ENCODE measurements around the gene OTOP3. TPM values are rescaled to one million over a fixed set of nuclear protein-coding genes. Genes with fewer than 3 reads are reported as not detected.

OTOP3 gene, protein sequence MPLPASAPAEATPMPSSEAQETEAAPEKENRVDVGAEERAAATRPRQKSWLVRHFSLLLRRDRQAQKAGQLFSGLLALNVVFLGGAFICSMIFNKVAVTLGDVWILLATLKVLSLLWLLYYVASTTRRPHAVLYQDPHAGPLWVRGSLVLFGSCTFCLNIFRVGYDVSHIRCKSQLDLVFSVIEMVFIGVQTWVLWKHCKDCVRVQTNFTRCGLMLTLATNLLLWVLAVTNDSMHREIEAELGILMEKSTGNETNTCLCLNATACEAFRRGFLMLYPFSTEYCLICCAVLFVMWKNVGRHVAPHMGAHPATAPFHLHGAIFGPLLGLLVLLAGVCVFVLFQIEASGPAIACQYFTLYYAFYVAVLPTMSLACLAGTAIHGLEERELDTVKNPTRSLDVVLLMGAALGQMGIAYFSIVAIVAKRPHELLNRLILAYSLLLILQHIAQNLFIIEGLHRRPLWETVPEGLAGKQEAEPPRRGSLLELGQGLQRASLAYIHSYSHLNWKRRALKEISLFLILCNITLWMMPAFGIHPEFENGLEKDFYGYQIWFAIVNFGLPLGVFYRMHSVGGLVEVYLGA
- not detected in 2 replicates for total RNA-seq (2014; rRNA removed; shearing (Covaris generic))

DNA sequence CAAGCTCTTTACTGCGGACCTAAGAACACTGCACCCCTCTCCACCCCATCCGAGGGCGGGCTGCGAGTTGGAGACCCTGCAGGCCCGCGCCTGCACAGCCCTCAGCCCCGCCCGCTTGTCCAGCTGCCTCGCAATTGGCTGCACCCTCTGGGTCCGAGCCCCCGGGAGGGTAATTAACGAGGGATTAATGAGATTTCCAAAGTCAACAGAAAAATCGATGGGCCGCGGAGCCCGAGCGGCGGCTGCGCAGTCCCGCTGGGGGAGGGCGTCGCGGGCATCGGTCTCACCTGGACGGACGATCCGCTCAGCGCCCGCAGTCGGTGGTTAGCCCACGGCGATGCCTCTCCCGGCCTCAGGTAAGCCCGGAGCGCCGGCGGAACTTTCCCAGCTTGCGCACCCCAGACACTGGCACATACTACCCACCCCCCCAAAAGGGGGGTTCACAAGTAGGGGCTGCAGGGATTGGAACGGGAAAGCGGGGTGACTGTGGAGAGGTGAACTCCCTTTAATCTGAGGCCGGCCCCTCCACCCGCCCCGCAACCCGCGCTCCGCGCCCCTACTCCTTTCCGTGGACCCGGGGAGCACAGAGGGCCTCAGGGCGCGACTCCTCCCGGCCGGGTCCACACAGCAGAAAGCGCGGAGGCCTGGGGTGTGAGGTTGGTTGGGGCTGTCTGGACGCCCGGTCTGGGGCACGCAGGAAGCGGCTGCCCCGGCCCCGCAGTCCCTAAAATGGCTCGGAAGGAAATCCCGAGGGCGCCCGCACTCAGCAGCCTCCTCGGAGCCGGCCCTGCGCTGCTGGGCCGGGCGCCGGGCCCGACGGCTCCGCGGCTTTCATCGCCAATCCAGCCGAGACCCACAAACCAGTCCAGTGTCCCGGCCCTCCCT lies at the start of gene OTOP3:
TSS of gene OTOP3 (plus strand) at position 314 of the 885 bp plus-strand sequence. CDS start at position 338, 24 bp downstream.
- Histone ChIP-seq H3K36me3 (no peaks in the 10 kb centered on the region), H3K27ac (no peak within 1 kb of the TSS), H3K4me3 (no peak within 1 kb of the TSS), H3K27me3 (replicated peaks) (peaks cover 92% of the 10 kb centered on the region), H3K4me1 (replicated peaks) (no peaks in the 10 kb centered on the region), H3K9me3 (replicated peaks) (0 out of 2 replicates have a peak, but pooled peaks cover 3% of the 10 kb centered on the region)
- DNase-seq (ENCODE audit: low read depth in 1 of 2, low spot score in 2 of 2), result peak in 1 of 2 experiments; percentile 48

DNA sequence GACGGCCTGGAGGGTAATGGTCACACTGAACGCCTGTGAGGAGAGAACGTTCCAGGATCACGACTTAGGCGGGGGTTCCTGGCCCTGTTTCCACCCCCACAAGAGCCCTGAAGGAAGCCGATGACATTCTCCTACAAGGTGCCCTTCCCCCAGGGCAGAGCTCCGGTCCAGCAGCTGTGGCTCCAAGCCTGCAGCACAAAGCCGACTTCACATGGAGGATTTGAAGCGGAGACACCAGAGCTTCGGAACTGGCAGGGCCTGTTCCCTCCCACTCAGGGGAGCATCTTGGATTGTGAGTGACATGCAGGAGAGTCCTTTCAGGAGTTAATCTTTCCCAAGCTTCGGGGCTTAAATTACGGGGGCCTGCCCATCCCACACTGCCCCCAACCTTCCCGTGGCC lies 47.2 kb upstream of the OTOP3 start:
- H3K27me3 ChIP-seq (replicated peaks), result peaks cover 88% of the 10 kb centered on the region
- H3K9me3 ChIP-seq (replicated peaks), result no peaks in the 10 kb centered on the region; the same call in 1 of the 2 replicates
- no peak overlapping the region for H3K4me3 ChIP-seq
- no peaks in the 10 kb centered on the region for H3K4me1 ChIP-seq (replicated peaks)
- H3K36me3 ChIP-seq, result no peaks in the 10 kb centered on the region
- DNase-seq (ENCODE audit: low read depth in 1 of 2, low spot score in 2 of 2), result no peak
- H3K27ac ChIP-seq, result no peak overlapping the region

DNA sequence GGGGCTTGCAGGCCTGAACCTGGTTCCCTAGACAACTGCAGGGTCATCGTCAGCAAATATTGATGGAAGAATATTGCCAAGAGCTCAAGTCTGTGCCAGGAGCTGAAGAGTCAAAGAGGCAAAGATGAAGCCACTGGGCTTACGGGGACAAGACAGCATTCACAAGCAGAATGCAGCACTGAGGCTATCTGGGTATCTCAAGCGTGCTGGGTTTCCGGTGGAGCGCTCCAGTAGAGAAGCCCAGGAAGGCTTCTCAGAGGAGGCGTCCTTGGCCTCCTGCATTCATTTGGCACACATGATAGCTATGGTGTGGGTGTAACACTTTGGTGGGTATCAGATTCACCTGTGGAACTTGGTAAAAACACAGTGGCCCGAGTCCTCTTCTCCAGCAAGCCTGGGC lies 45.1 kb upstream of the OTOP3 start:
- no peak overlapping the region for H3K4me3 ChIP-seq
- H3K9me3 ChIP-seq (replicated peaks), result no peaks in the 10 kb centered on the region; the same call in 1 of the 2 replicates
- H3K27ac ChIP-seq, result no peak overlapping the region
- no peaks in the 10 kb centered on the region for H3K4me1 ChIP-seq (replicated peaks)
- no peaks in the 10 kb centered on the region for H3K36me3 ChIP-seq
- DNase-seq (ENCODE audit: low read depth in 1 of 2, low spot score in 2 of 2), result no peak
- peaks cover 90% of the 10 kb centered on the region for H3K27me3 ChIP-seq (replicated peaks)

DNA sequence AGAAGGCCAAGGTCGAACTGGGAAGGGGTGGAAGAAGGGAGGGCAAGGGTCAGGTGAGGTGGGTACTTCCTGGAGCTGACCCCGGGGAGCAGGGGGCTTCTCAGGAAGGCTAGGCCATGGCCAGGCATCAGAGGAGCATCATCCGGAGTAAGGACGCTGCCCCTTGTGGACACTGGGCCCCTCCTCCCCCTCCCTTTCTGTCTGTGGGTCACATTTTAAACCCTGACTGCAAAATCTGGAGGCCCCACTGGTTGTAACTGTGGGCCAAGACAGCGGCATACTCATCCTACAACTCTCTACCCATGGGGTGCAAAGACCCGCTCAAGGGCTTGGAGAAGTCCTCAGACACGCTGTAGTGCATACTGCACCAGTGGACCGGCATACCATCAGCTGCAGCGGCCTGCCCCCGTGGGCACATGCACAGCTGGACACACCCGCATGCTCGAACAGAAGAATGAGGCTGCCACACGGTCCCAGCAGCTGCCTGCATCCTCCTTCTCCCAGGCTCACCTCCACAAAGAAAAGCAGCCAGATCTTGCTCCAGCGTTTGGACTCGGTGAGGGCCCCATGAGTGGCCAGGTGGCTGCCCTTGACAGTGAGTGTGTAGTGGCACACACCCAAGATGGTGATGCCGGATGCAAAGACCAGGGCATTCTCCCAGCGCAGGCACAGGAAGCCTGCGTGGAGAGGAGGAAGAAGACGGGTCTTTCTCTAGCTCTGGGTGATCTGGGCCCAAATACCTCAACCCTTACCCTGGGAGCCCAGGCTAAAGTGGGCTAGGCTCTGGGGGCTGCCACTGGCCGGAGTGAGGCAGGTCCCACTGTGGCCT lies 43.5 kb upstream of the OTOP3 start:
- Histone ChIP-seq H3K27ac (no peak overlapping the region), H3K27me3 (replicated peaks) (peaks cover 94% of the 10 kb centered on the region), H3K36me3 (no peaks in the 10 kb centered on the region), H3K4me1 (replicated peaks) (no peaks in the 10 kb centered on the region), H3K9me3 (replicated peaks) (no peaks in the 10 kb centered on the region; the same call in 1 of the 2 replicates), H3K4me3 (no peak overlapping the region)
- DNase-seq (ENCODE audit: low read depth in 1 of 2, low spot score in 2 of 2), result no peak

DNA sequence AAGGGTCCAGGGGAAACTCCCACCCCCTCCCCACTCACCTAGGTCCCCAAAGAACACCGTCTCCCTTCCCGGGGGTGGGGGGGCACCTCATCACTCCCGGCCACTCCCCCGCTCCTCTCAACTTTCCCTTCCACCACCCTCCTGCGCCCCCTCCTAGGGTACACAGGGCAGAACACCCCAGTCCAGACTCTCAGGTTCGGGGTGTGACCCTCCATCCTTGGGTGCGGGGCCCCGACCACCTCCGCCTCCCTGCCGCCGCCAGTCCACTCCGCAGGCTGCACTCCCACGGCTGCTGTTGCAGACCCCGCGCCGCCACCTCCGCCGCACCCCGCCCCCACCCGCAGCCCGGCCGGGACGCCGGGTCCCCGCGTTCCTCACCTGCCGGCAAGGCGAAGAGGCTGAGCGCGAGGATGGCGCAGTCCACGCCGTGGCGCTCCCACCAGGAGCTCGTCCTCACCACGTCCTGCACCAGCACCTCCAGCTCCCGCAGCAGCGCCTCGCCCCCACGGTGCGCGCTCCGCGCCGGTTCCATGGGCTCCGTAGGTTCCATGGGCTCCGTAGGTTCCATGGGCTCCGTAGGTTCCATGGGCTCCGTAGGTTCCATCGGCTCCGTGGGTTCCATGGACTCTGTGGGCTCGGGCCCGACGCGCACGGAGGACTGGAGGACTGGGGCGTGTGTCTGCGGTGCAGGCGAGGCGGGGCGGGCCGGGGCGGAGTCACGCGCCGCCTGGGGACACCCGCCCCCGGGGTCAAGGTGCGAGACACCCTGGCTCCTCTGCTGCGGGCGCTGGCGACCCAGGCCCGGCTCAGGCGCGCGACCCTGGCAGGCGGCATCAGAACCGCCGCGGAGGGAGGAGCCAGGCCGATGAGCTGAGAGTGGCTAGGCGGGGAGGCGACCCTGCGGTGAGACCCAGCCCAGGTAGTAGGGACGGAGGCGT lies 42.5 kb upstream of the OTOP3 start, which contains the start of gene FADS6:
TSS of gene FADS6 (minus strand) at position 660 of the 938 bp plus-strand sequence. CDS start at position 622, 38 bp downstream.
- Histone ChIP-seq H3K4me3 (no peak within 1 kb of the TSS), H3K27ac (no peak within 1 kb of the TSS), H3K4me1 (replicated peaks) (no peaks in the 10 kb centered on the region), H3K27me3 (replicated peaks) (peaks cover 94% of the 10 kb centered on the region), H3K36me3 (no peaks in the 10 kb centered on the region), H3K9me3 (replicated peaks) (no peaks in the 10 kb centered on the region; the same call in 1 of the 2 replicates)
- no peak for DNase-seq (ENCODE audit: low read depth in 1 of 2, low spot score in 2 of 2)

DNA sequence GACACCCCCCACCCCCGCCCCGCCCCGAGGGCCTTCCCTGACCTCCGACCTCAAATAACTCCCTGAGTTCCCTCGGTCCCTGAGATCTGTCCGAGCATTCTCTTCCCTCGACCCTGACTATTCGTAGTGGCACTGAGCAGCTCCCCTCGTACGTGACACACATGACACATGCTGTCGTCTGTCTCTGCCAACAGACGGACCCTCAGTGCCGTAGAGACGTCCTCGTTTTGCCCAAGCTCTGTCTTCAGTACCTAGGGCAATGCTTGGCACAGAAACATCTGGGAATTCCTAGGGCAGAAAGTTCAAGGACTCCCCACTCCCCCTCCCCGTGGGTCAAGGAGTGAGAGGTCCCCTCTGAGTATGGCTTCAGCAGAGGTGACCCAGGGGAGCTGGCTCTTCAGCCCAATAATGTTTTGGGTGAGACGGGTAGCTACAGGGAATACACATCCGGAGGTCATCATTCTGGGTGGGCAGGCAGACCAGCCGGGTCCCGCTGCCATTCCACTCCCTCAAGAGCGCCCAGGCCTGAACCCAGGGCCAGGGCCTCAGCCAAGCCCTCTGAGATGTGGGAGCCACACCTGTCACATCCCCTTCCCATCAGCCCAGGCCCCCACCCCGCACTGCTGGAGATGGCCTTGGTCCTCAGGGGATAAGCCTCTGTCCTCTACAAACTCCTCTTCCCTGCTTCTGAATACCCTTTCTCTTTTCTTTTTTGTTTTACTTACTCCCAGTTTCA lies 41.6 kb upstream of the OTOP3 start:
- DNase-seq (ENCODE audit: low read depth in 1 of 2, low spot score in 2 of 2), result no peak
- H3K27ac ChIP-seq, result no peak overlapping the region
- no peaks in the 10 kb centered on the region; the same call in 1 of the 2 replicates for H3K9me3 ChIP-seq (replicated peaks)
- H3K36me3 ChIP-seq, result no peaks in the 10 kb centered on the region
- peaks cover 94% of the 10 kb centered on the region for H3K27me3 ChIP-seq (replicated peaks)
- H3K4me1 ChIP-seq (replicated peaks), result no peaks in the 10 kb centered on the region
- H3K4me3 ChIP-seq, result no peak overlapping the region

DNA sequence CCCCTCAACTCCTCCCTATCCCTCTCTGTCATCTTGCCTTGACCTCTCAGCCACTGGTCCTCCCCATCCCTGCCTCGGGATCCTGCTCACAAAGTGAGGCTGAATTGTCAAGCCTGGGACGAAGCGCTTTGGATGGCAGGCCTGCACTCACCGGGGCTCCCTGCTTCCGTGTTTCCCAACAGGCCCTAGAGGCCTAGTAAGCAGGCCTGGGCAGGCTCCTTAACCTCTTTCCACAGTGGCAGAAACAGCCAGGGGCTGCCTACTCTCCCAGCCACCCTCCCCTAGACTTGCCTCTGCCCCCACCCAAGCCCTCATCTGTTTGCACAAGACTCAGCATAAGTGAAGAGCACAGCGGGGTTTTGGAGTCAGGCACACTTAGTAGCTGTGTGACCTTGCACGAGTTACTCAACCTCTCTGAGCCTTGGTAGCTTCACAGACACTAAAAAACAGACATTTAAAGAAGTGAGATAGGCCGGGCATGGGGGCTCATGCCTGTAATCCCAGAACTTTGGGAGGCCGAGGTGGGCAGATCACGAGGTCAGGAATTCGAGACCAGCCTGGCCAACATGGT lies 37.2 kb upstream of the OTOP3 start:
- DNase-seq (ENCODE audit: low read depth in 1 of 2, low spot score in 2 of 2), result no peak
- no peak overlapping the region for H3K4me3 ChIP-seq
- no peaks in the 10 kb centered on the region; the same call in 1 of the 2 replicates for H3K9me3 ChIP-seq (replicated peaks)
- H3K27ac ChIP-seq, result no peak overlapping the region
- peaks cover 94% of the 10 kb centered on the region for H3K27me3 ChIP-seq (replicated peaks)
- no peaks in the 10 kb centered on the region for H3K4me1 ChIP-seq (replicated peaks)
- H3K36me3 ChIP-seq, result no peaks in the 10 kb centered on the region

DNA sequence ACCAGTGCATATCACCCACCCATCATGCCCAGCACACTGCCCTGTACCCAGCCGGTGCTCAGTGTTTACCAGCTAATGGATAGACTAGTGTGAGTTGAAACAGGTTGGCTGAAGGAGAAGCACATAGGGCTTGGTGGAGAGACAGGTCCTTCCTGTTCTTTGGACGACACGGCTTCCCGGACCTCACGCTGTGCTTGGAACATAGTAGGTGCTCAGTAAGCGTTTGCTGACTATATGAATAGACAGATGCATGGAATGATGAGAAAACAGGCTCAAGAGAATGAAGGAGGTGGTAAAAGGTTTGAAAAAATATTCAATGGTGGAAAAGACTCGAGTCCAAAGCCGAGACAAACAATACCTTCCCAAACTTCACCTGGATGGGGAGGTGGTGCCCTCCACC lies 35.5 kb upstream of the OTOP3 start:
- peaks cover 4% of the 10 kb centered on the region; the same call in 1 of the 2 replicates for H3K9me3 ChIP-seq (replicated peaks)
- no peaks in the 10 kb centered on the region for H3K4me1 ChIP-seq (replicated peaks)
- H3K27me3 ChIP-seq (replicated peaks), result peaks cover 92% of the 10 kb centered on the region
- no peak overlapping the region for H3K4me3 ChIP-seq
- H3K27ac ChIP-seq, result no peak overlapping the region
- DNase-seq (ENCODE audit: low read depth in 1 of 2, low spot score in 2 of 2), result no peak
- no peaks in the 10 kb centered on the region for H3K36me3 ChIP-seq

DNA sequence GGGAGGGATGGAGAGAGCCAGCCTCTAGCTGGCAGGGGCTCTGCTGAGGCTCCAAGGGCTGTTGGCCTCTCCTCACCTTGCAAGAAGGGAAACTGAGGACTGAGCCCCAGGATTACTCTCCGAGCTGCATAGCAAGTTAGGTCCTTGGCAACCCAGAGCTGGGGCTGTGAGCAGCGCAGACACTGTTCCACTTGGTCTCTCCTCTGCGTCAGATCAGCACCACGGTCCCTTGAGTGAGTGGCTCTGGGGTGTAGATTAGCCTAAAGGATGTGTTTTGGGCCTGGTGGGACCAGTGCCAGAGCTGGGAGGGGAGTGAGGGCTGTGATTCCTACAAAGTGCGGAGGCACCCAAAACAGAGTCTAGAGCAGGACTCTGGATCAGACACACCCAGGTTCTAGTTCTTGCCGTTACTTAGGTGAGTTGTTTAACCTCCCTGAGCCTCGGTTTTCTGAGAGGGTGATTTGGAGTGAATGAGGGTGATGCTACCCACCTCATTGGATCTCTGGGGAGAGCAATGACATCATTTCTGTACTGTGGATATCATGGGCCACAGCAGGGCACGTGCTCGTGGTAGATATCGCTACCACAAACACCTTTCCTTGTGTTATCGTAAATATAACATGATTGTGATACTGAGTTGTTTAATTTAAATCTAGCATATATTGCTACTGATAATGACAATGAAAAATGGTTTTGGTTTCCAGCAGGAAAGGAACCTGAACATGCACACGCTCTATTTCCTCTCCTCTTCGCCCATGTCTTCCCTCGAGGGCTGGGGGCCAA lies 34.2 kb upstream of the OTOP3 start:
- Histone ChIP-seq H3K4me1 (replicated peaks) (no peaks in the 10 kb centered on the region), H3K27ac (no peak overlapping the region), H3K4me3 (no peak overlapping the region), H3K9me3 (replicated peaks) (peaks cover 4% of the 10 kb centered on the region; the same call in 1 of the 2 replicates), H3K27me3 (replicated peaks) (peaks cover 88% of the 10 kb centered on the region), H3K36me3 (no peaks in the 10 kb centered on the region)
- no peak for DNase-seq (ENCODE audit: low read depth in 1 of 2, low spot score in 2 of 2)

DNA sequence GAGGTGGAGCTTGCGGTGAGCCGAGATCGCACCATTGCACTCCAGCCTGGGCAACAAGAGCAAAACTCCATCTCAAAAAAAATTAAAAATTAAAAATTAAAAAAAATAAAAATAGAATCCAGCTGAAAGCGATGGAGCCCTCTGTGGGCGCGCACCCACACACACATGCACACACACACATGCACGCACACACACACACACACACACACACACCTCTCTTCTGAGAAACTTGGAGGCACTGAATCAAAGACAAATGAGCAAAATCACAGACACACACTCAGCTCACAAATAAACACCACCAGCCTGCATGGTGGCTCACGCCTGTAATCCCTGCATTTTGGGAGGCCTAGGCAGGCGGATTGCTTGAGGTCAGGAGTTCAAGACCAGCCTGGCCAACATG lies 32.7 kb upstream of the OTOP3 start:
- Histone ChIP-seq H3K4me3 (no peak overlapping the region), H3K27ac (no peak overlapping the region), H3K9me3 (replicated peaks) (peaks cover 6% of the 10 kb centered on the region; the same call in 1 of the 2 replicates), H3K36me3 (no peaks in the 10 kb centered on the region), H3K27me3 (replicated peaks) (peaks cover 79% of the 10 kb centered on the region), H3K4me1 (replicated peaks) (no peaks in the 10 kb centered on the region)
- DNase-seq (ENCODE audit: low read depth in 1 of 2, low spot score in 2 of 2), result no peak

DNA sequence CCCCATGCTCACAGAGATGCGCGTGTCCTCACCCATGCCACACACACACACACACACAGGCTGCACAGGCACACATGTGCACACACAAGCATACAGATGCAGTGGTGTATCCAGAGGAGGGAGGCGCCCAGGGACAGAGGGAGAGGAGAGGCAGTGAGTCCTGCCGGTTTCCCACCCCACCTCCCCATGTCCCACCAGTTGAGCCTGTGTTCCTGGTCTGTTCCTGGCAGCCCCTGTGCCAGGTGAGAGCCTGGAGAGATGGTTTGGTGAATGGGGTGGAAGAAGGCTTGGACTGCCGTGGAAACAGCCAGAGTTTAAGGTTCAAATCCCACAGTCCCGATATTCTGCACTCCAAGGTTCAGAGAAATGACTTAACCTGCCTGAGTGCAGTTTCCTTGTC lies 32.0 kb upstream of the OTOP3 start:
- no peaks in the 10 kb centered on the region for H3K4me1 ChIP-seq (replicated peaks)
- no peaks in the 10 kb centered on the region for H3K36me3 ChIP-seq
- peaks cover 79% of the 10 kb centered on the region for H3K27me3 ChIP-seq (replicated peaks)
- DNase-seq (ENCODE audit: low read depth in 1 of 2, low spot score in 2 of 2), result no peak
- no peak overlapping the region for H3K27ac ChIP-seq
- H3K9me3 ChIP-seq (replicated peaks), result peaks cover 6% of the 10 kb centered on the region; the same call in 1 of the 2 replicates
- H3K4me3 ChIP-seq, result no peak overlapping the region
